Measurements from ENCODE around the gene THEM4.

THEM4 gene

DNA sequence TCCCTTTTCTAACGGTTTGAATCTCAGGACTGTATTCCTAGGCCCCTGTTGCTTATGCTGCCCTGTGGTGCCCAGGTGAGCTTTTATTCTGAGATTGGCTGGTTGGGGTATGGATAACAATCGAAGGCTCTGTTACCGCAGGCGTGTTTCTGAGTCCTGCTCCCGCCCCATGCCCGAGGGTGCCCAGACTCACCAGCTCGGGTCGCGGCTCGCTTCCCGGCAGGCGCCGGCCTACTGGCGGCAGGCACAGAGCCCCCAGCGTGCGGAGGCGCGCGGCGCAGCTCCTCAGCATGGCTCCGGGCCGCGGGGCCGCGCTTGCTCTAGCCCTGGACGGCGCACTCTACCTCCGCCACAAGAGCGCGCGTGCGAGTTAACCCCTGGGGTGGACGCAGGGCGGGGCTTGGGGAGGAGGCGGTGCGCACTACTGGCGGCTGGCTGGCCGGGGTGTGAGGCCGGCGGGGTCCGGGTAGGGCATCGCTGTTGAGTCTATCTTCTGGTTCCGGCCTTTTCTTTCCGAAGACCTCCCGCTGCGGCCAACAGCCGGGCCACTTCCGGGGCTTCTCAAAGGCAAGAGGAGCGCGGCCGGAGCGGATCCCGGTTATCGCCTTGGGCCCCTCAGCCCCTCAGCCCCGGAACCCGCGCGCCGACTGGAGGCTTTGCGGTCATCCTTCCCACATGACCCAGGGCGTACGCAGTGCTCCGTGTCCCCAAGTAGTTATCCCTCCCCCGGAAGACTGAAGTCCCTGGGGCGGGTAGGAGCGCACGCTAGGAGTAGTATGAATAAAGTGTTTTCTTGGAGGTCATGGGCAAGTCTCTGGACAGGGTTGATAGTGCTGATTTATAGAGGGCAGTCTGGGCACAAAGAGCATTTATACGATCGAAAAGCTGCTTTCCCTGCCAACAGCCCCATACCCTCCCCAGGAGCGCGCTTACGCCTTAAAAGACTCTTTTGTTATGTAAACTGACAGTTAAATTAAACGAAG is at the start of gene THEM4:
THEM4 (minus strand) TSS at position 345 of the 983 bp plus-strand sequence; CDS start at position 292, 53 bp downstream.
- H3K4me3 ChIP-seq: peak within 1 kb of the TSS; percentile 90
- TF ChIP-seq, protein P1, sequence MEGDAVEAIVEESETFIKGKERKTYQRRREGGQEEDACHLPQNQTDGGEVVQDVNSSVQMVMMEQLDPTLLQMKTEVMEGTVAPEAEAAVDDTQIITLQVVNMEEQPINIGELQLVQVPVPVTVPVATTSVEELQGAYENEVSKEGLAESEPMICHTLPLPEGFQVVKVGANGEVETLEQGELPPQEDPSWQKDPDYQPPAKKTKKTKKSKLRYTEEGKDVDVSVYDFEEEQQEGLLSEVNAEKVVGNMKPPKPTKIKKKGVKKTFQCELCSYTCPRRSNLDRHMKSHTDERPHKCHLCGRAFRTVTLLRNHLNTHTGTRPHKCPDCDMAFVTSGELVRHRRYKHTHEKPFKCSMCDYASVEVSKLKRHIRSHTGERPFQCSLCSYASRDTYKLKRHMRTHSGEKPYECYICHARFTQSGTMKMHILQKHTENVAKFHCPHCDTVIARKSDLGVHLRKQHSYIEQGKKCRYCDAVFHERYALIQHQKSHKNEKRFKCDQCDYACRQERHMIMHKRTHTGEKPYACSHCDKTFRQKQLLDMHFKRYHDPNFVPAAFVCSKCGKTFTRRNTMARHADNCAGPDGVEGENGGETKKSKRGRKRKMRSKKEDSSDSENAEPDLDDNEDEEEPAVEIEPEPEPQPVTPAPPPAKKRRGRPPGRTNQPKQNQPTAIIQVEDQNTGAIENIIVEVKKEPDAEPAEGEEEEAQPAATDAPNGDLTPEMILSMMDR (IDR thresholded peaks at IDR 0.05): peak; percentile 16
- peak within 1 kb of the TSS; percentile 71 to 94 for H3K27ac ChIP-seq
- peak; percentile 97 for DNase-seq (ENCODE audit: low spot score)

DNA sequence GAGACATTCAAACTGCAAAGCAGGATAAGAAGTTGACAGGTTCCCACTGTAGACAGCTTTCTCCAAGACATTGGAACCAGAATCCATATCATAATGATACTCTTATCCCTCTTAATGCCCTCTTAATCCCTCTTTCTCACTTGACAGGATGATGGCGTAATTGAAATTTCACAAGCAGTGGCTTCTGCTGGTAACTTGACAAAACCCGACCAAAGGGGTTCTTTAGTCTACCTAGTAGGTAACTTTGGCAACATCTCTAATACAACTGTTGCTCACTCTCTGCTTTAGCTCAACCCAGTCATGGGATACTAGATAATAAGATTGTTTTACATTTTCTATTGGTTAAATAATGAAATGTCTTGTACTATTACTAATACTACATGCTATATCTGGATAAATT is 49.6 kb upstream of the THEM4 start:
- no peak for DNase-seq (ENCODE audit: low spot score)
- TF ChIP-seq, protein P1 (IDR thresholded peaks at IDR 0.05): no peak
- Histone ChIP-seq H3K4me3 (no peak overlapping the region), H3K27ac (no peak overlapping the region)

DNA sequence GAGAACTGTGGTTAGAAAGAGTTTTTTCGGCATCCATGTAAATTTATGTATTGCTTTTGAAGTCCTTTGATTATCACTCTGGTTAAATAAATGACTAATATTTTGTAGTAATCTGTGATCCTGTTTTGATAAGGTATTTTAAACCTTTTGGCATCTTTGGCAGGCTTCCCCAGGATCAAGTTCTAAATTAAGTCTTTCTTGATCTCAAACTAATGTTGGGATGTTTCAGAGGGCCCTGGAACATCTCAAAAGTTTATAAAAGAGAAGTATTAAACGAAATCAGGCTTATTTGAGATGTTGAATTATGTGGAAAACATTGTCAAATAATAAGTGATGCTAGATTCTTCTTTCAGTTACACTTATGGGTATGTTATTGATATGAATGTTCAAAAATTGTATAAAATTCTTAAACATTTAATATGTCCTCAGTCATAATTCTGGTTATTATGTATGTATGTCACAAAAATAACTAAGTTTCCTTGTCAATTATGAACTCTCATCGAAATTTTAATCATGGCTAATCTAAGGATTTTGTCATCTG is 47.7 kb upstream of the THEM4 start:
- no peak for DNase-seq (ENCODE audit: low spot score)
- TF ChIP-seq, protein P1 (IDR thresholded peaks at IDR 0.05): no peak
- Histone ChIP-seq H3K4me3 (no peak overlapping the region), H3K27ac (no peak overlapping the region)

DNA sequence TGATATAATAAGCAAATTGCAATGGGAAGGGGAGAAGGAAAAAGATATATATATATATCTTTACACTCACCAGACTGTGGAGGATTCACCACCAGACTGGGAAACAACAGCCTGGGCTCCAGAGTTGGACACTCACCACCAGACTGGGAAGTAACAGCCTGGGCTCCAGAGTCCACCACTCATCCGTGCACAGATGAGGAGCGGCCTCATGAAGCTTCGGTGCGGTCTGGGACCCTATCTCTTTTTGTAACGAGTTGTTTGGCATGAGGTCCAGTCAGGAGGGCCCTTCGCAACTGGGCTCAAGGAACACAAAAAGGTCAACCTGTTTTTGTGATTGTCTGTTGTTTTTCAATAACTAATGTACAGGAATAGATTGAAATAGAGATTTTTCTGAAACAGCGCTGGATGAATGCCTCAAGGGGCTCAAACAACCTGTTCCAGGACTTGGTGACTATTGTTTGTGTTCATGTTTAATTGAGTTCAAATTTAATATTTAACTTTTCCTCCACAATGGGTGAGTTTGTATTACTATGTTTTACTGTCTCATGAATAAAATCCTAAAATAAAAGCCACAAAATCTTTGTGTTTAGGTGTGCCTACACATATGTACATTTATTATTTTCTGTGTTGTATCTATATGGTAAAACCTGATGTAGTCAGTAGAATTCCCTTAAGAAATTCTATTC is 44.2 kb upstream of the THEM4 start:
- Histone ChIP-seq H3K4me3 (no peak overlapping the region), H3K27ac (no peak overlapping the region)
- TF ChIP-seq, protein P1 (IDR thresholded peaks at IDR 0.05): no peak
- no peak for DNase-seq (ENCODE audit: low spot score)

DNA sequence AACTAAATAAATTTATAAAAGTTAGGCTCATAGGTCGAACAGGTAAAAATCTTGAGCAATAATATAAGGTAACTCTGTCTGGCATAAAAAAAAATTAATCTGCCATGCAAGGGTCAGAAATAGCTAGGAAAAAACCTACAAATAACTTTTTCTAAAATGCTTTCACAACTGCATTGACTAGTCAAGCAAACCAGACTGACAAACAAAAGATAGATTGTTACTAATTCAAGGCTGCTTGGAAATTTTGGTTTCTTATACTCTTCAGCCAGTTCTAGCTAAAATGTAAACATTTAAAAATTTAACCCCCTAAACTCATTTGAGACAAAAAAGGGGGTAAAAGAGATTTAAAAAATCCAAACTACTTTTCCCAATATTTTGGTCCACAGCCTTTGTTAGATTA is 43.5 kb upstream of the THEM4 start:
- no peak for DNase-seq (ENCODE audit: low spot score)
- Histone ChIP-seq H3K4me3 (no peak overlapping the region), H3K27ac (no peak overlapping the region)
- TF ChIP-seq, protein P1 (IDR thresholded peaks at IDR 0.05): no peak

DNA sequence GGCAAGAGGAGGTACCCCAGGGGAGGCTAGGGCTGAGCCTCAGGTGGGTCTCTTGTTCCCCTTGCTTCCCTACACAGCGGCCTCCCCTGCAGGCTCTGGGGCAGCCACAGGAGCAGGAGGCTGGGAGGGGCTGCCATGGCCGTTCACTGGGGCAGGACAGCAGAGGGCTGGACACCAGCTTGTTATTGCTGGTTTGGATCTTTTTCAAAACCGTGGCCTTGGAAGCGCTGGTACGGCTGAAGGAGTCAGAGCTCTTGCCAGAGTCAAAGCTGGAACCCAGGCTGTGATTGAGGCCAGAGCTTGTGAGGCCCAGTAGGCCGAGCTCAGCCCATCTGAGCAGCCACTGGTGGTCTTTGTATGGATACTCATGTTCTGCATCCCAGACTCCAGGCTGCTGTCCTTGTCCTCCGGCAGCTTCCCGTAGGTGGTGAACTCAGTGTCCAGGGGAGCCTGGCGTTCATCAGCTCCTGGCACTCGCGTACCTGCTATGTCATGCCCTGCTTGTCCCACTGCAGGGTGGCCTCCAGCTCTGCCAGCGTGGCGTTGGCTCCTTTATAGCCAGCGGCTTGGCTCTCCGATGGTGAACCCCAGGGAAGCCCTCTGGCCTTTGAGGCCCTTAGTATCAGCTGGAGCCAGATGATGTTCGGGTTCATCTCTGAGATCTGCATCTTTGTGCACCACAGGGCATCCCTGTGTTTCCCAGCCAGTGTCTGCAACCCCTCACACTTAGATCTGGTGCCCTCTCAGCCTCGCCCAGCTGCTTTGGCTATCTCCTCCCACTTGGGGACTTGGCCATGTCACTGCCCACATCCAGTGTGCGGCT is 40.3 kb upstream of the THEM4 start:
- TF ChIP-seq, protein P1 (IDR thresholded peaks at IDR 0.05): no peak
- H3K4me3 ChIP-seq: no peak overlapping the region
- H3K27ac ChIP-seq: no peak overlapping the region
- no peak for DNase-seq (ENCODE audit: low spot score)

Data from coronary artery (tissue), 2 donors.